Osteoblast (primary cell): ENCODE measurements around the gene SRP14. TPM values are rescaled to one million over a fixed set of nuclear protein-coding genes. Genes with fewer than 3 reads are reported as not detected.

Experiments
- DNase-seq: peaks from one replicate; pipeline ENCODE4 v3.0.0; 2011; ENCODE audit warnings: low spot score, mixed read lengths; ENCODE audit not compliant: insufficient read length; ENCODE audit errors: missing footprints
- H2AFZ ChIP-seq: 2 replicates; pipeline ENCODE4 v1.6.0; 2011; ENCODE audit warnings: mild to moderate bottlenecking, low read length
- H3K27ac ChIP-seq: 2 replicates; pipeline ENCODE4 v1.5.1; 2011; ENCODE audit warnings: mild to moderate bottlenecking, low read depth, low read length, moderate library complexity
- H3K27me3 ChIP-seq: 2 replicates; pipeline ENCODE4 v1.6.0; 2012; ENCODE audit warnings: mild to moderate bottlenecking, control low read depth, inconsistent platforms, low read length, moderate library complexity; ENCODE audit not compliant: insufficient read depth
- H3K36me3 ChIP-seq: 2 replicates; pipeline ENCODE4 v1.5.1; 2011; ENCODE audit warnings: mild to moderate bottlenecking, low read length, control low read depth, moderate library complexity; ENCODE audit not compliant: insufficient read depth
- H3K4me1 ChIP-seq: 2 replicates; pipeline ENCODE4 v1.5.1; 2011; ENCODE audit warnings: mild to moderate bottlenecking, low read length, control low read depth, moderate library complexity; ENCODE audit not compliant: insufficient read depth
- H3K4me2 ChIP-seq: 2 replicates; pipeline ENCODE4 v1.6.0; 2011; ENCODE audit warnings: mild to moderate bottlenecking, low read length; ENCODE audit not compliant: insufficient read depth
- H3K4me3 ChIP-seq: fragments of 200-600 bp; sonication (generic); 3 replicates; pipeline ENCODE4 v1.5.1; 2012; ENCODE audit warnings: mild to moderate bottlenecking, low read length, inconsistent platforms; ENCODE audit not compliant: insufficient read depth
- H3K79me2 ChIP-seq: 2 replicates; pipeline ENCODE4 v1.6.0; 2012; ENCODE audit warnings: mild to moderate bottlenecking, low read length, control low read depth, inconsistent platforms; ENCODE audit not compliant: insufficient read depth
- H3K9me3 ChIP-seq: 2 replicates; pipeline ENCODE4 v1.5.1; 2011; ENCODE audit warnings: low read depth, low read length, control low read depth
- H4K20me1 ChIP-seq: 2 replicates; pipeline ENCODE4 v1.6.0; 2012; ENCODE audit warnings: mild to moderate bottlenecking, low read length, control low read depth; ENCODE audit not compliant: insufficient read depth
- total RNA-seq: library from RNA; depleted of rRNA; stranded (reverse); fragments of >200 nt; gene quantifications from 2 replicates; pipeline ENCODE4 v1.2.3, GENCODE V29; 2012
- TF ChIP-seq, protein P1 (sequence below): IDR thresholded peaks from 2 replicates; pipeline ENCODE4 v1.5.1; 2011; ENCODE audit warnings: mild to moderate bottlenecking, low read depth, low read length, moderate library complexity; ENCODE audit errors: extremely low read depth

SRP14 gene
- total RNA-seq, 1 donor: 81.4 TPM

DNA sequence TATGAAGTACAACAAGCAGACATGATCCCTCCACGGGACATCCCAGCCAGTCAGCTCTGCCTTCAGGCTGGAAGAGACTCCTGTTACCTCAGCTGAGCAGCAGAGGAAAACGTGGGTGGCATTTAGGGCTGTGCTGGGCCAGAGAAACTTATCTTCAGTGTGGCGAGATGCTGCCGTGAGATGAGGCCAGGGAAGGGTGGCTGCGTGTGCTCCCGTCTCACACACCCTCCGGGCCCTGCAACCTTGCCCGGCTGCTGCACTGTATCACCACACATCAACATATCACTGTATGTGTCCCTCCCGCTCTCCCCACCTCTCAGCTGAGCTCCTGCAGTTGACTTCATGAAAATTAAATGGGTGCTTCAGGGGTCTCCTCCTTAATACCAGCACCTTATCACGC is 46.3 kb upstream of the SRP14 start:
- Histone ChIP-seq H3K36me3 (no peaks in the 10 kb centered on the region), H3K79me2 (no peaks in the 10 kb centered on the region), H3K27ac (no peak overlapping the region), H3K27me3 (no peaks in the 10 kb centered on the region), H2AFZ (no peak overlapping the region), H3K4me3 (no peak overlapping the region), H3K4me1 (peaks cover 25% of the 10 kb centered on the region), H3K9me3 (no peaks in the 10 kb centered on the region), H4K20me1 (no peaks in the 10 kb centered on the region), H3K4me2 (no peak overlapping the region)
- no peak for DNase-seq
- TF ChIP-seq, protein P1, sequence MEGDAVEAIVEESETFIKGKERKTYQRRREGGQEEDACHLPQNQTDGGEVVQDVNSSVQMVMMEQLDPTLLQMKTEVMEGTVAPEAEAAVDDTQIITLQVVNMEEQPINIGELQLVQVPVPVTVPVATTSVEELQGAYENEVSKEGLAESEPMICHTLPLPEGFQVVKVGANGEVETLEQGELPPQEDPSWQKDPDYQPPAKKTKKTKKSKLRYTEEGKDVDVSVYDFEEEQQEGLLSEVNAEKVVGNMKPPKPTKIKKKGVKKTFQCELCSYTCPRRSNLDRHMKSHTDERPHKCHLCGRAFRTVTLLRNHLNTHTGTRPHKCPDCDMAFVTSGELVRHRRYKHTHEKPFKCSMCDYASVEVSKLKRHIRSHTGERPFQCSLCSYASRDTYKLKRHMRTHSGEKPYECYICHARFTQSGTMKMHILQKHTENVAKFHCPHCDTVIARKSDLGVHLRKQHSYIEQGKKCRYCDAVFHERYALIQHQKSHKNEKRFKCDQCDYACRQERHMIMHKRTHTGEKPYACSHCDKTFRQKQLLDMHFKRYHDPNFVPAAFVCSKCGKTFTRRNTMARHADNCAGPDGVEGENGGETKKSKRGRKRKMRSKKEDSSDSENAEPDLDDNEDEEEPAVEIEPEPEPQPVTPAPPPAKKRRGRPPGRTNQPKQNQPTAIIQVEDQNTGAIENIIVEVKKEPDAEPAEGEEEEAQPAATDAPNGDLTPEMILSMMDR: no peak

DNA sequence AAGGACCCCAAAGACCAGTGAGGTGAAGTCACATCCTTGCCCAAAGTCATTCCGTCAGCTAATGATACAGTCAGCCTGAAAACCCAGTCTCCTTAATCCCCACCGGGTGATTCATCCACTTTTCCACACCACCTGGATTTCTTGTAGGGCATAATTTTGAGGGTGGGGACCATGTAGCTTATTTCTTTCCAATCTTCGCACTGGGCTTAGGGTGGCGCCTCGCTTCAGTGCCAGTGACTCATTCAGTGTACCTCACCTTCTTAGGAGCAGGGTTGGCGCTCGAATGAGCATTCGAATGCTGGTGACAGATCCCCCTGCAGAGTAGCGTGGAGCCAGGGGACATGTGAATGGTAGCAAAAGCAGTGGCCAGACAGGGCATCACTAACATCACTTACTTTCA is 45.7 kb upstream of the SRP14 start:
- Histone ChIP-seq H3K4me3 (no peak overlapping the region), H3K4me2 (no peak overlapping the region), H3K4me1 (peaks cover 25% of the 10 kb centered on the region), H4K20me1 (no peaks in the 10 kb centered on the region), H3K36me3 (no peaks in the 10 kb centered on the region), H2AFZ (no peak overlapping the region), H3K9me3 (no peaks in the 10 kb centered on the region), H3K27ac (no peak overlapping the region), H3K79me2 (no peaks in the 10 kb centered on the region), H3K27me3 (no peaks in the 10 kb centered on the region)
- DNase-seq: no peak
- TF ChIP-seq, protein P1: no peak

DNA sequence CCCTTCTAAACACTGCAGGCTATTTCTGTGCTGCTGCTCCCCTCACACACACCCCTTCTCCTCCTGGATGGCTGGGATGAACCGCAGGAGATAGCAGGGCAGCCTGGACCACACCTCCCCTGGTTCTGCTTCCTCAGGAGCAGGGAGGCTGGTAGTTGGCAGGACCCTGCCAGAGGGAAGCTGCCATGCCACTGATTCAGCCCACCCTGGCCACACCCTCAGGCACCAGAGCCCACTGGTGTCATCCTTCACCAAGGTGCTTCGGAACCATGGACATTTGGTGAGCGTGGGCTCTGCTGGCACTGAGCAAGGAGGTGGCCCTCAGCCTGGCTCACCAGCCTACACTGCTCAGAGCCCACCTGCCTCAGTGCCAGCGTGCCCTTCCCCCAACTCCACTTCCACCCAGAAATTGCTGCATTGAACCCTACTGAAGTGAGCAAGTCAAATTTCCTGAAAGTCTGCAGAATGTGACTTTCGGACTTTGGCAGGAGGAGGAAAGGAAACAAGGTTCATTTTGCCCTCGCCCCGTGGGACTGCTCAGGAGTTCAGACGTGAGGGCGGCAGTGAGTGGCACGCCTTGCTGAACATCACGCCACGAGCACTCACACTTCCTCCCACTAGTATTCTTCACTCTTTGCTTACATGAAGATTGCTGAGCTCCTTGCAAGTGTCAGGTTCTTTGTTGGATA is 43.4 kb upstream of the SRP14 start:
- TF ChIP-seq, protein P1: no peak
- Histone ChIP-seq H3K27me3 (no peaks in the 10 kb centered on the region), H3K4me3 (peak overlapping the region; percentile 77), H2AFZ (peak overlapping the region; percentile 97), H3K9me3 (no peaks in the 10 kb centered on the region), H3K4me2 (peak overlapping the region; percentile 96), H3K79me2 (no peaks in the 10 kb centered on the region), H4K20me1 (no peaks in the 10 kb centered on the region), H3K27ac (peak overlapping the region; percentile 47), H3K36me3 (no peaks in the 10 kb centered on the region), H3K4me1 (peaks cover 12% of the 10 kb centered on the region)
- no peak for DNase-seq

DNA sequence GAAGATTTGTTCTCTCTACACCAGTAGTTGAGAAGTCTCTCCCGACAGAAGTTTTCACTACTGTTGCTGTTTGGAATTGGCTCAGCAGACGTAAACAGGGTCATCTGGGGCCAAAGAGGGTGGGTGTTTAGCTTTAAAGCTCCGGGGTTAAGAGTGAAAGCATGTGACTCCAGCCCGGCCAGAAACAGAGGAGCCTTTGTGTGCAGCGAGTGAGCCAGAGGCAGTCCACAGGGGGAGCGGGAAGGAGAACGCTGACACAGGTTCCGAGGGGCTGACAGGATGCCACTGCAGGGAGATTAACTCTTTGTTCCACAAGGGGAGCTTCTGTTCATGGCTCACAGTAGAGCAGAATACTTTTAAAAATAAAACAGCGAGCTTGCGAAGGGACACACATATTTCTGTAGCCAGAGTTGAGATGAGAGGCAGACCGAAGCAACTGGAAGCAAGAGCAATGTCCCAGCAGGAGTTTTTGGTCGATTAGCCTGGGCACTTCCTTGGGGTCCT is 42.8 kb upstream of the SRP14 start:
- DNase-seq: peak; percentile 90
- H3K4me1 ChIP-seq: peaks cover 12% of the 10 kb centered on the region
- H3K4me2 ChIP-seq: peak overlapping the region; percentile 96
- peak overlapping the region; percentile 77 for H3K4me3 ChIP-seq
- no peaks in the 10 kb centered on the region for H3K79me2 ChIP-seq
- no peaks in the 10 kb centered on the region for H3K27me3 ChIP-seq
- no peaks in the 10 kb centered on the region for H3K9me3 ChIP-seq
- H3K27ac ChIP-seq: peak overlapping the region; percentile 47
- H2AFZ ChIP-seq: peak overlapping the region; percentile 97
- TF ChIP-seq, protein P1: peak; percentile 14
- no peaks in the 10 kb centered on the region for H3K36me3 ChIP-seq
- no peaks in the 10 kb centered on the region for H4K20me1 ChIP-seq
